ENCODE results near the gene RHBDD3.
A peak's percentile ranks its signal among the peaks of the same experiment; 100 is the strongest.
"Not testable (repeated sequence)": the region's sequence is repeated elsewhere in the genome, so short reads cannot be mapped to it uniquely, and the experiment has no call there.

Gene RHBDD3

GRCh38 chr22:29245626-29246385 lies 22.0 kb downstream of the RHBDD3 start:
- DNase-seq = peak; percentile 60

GRCh38 chr22:29244785-29245625 lies 22.8 kb downstream of the RHBDD3 start:
- DNase-seq = no peak

GRCh38 chr22:29243874-29244446 lies 23.8 kb downstream of the RHBDD3 start:
- DNase-seq = no peak

GRCh38 chr22:29240481-29240880 lies 27.3 kb downstream of the RHBDD3 start:
- DNase-seq = peak; percentile 20

GRCh38 chr22:29233277-29233877 lies 34.4 kb downstream of the RHBDD3 start:
- no peak for DNase-seq

GRCh38 chr22:29231971-29232959 lies 35.5 kb downstream of the RHBDD3 start:
- no peak for DNase-seq

- DNase-seq = no peak
Observed at GRCh38 chr22:29230972-29231875, 36.6 kb downstream of the RHBDD3 start.

GRCh38 chr22:29226351-29226981 lies 41.3 kb downstream of the RHBDD3 start:
- DNase-seq = no peak

GRCh38 chr22:29225422-29226090 lies 42.2 kb downstream of the RHBDD3 start:
- DNase-seq = peak; percentile 9

GRCh38 chr22:29224859-29225410 lies 42.8 kb downstream of the RHBDD3 start:
- no peak for DNase-seq

GRCh38 chr22:29224121-29224858 lies 43.5 kb downstream of the RHBDD3 start:
- DNase-seq = peak; percentile 16

GRCh38 chr22:29219881-29220670 lies 47.7 kb downstream of the RHBDD3 start:
- DNase-seq = no peak

GRCh38 chr22:29219409-29219782 lies 48.4 kb downstream of the RHBDD3 start:
- not testable (repeated sequence) for DNase-seq

GRCh38 chr22:29218758-29219408 lies 48.9 kb downstream of the RHBDD3 start:
- no peak for DNase-seq

- DNase-seq = no peak
Observed at GRCh38 chr22:29217827-29218757, 49.7 kb downstream of the RHBDD3 start.

Data from fibroblast of upper back skin (primary cell).